GM18519 (cell line): ENCODE measurements around the gene NEK1.

Experiments used
- ATAC-seq: cut with Tn5 transposase; IDR thresholded peaks from one replicate; pipeline ENCODE4 v1.9.1; 2021; ENCODE audit warnings: mild to moderate bottlenecking, moderate library complexity; ENCODE audit not compliant: unreplicated experiment, low FRiP score

NEK1 gene

DNA sequence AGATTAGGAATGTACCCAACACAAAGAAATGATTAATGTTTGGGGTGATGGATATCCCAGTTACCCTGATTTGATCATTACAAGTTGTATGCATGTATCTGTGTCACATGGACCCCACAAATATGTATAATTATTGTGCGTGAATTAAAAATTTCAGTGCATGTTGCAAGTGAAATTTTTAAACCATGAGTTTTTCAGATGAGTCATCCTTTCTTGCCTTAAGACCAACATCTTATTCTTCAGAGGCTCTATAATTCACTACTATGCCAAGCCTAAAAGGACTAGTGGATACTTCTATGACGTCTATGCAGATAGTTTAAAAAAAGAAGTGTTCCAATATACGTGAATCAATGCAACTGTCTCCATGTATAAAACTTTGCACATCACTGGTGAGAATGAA is 228.7 kb downstream of the NEK1 start:
- ATAC-seq = no peak

DNA sequence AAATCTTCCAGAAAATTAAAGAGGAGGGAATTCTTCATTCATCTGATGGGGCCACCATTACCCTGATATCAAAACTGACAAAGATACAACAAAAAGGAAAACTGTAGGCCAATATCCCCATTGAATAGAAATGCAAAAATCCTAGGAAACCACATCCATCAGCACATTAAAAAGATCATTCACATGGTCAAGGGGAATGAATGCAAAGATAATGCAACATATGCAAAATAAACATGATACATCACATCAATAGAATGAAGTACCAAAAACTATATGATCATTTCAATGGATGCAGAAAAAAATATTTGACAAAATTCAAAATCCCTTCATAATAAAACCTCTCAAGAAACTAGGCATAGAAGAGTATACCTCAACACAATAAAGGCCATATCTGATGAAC is 232.7 kb downstream of the NEK1 start:
- no peak for ATAC-seq

DNA sequence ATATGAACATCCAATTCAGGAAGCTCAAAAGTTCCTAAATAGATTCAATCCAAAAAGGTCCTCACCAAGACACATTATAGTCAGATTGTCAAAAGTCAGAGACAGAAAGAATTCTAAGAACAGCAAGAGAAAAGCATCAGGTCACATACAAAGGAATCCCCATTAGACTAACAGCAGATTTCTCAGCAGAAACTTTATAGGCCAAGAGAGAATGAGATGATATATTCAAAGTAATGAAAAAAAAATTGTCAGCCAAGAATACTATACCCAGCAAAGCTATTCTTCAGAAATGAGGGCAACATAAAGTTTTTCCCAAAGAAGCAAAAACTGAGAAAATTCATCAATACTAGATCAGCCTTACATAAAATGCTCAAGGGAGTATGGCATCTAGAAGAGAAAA is 235.0 kb downstream of the NEK1 start:
- ATAC-seq = no peak

DNA sequence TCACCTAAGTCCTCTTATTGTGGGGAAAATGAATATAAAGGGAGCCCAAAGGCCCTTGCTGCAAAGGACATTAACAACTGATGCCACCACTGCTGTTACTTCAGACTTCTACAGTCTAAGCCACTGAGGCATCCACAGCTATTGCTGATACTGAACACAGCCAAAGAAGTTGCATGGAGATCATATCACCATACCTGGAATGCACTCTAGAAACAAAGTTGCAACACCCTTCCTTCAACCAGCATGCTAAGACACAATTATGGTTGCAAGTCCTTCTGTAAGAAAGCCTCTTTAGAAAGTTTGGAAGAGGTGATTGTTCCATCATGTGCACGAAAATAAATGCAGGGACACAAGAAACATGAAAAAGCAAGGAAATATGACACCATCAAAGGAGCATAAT is 236.0 kb downstream of the NEK1 start:
- no peak for ATAC-seq

DNA sequence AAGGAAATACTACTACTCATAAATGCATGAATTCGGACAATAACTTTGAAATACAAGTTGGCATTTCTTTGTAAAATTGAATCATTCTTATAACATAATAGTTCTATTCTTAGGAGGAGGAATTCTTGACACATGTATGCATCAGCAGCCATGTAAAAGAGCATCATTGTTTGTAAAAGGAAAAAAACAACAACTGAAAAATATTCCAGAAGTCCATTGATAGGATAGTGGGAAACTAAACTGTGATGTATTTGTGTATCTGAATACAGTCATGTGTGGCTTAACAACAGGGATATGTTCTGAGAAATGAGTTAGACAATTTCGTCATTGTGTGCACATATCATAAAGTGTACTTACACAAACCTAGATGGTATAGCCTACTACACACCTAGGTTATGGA is 239.6 kb downstream of the NEK1 start:
- ATAC-seq = no peak

DNA sequence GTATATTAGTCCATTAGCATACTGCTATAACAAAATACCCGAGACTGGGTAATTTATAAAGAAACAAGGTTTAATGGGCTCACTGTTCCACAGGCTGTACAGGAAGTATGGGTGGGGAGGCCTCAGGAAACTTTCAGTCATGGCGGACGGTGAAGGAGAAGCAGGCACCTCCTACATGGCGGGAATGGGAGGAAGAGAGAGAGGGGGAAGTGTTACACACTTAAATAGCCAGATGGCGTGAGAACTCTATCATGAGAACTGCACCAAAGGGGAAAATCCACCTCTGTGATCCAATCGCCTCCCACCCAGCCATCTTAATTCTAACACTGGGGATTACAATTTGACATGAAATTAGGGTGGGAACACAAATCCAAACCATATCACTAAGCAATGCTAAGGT is 242.7 kb downstream of the NEK1 start:
- no peak for ATAC-seq

DNA sequence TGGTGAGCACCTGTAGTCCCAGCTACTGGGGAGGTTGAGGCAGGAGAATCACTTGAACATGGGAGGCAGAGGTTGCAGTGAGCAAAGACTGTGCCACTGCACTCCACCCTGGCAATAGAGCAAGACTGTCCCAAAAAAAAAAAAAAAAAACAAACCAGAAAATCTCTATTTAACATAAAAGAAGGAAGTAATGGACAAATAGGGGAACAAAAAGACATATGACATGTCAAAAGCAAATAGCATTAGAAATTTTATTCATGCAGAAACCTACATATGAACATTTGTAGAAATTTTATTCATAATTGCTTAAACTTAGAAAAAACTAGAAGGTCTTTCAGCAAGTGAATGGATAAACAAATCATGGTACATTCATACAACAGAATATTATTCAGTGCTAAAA is 244.6 kb downstream of the NEK1 start:
- no peak for ATAC-seq

DNA sequence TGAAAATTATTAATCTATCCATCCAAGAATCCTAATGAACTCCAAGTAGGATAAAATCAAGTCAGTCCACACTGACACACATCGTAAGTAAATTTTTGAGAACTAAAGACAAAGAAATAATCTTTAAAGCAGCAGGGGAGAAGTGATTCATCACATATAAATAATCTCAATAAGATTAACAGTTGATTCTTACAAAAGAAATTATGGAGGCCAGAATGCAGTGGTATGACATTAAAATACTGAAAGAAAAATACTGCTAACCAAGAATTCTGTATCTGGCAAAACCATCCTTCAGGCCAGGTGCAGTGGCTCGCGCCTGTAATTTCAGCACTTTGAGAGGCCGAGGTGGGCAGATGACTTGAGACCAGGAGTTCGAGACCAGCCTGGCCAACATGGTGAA is 245.6 kb downstream of the NEK1 start:
- ATAC-seq = no peak

DNA sequence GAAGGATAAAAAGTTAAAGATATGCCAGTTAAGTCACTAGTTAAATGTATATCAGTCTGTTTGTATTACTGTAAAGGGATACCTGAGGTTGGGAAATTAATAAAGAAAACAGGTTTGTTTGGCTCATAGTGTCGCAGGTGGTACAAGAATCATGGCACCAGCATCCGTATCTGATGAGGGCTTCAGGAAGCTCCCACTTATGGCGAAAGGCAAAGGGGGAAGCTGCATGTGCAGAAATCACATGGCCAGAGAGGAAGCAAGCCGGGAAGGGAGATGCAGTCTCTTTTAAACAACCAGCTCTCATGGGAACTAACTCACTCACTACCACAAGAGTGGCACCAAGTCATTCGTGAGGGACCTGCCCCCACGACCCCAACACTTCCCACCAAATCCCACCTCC is 249.8 kb downstream of the NEK1 start:
- no peak for ATAC-seq

DNA sequence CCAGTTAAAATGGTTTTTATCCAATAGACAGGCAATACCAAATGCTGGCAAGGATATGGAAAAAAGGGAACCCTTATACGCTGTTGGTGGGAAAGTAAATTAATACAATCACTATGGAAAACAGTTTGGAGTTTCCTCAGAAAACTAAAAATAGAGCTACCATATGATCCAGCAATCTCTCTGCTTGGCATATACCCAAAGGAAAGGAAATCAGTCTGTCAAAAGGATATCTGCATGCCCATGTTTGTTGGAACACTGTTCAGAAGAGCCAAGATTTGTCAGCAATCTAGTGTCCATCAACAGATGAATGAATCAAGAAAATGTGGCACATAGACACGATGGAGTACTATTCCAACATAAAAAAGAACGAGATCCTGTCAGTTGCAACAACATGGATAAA is 250.6 kb downstream of the NEK1 start:
- ATAC-seq = no peak

DNA sequence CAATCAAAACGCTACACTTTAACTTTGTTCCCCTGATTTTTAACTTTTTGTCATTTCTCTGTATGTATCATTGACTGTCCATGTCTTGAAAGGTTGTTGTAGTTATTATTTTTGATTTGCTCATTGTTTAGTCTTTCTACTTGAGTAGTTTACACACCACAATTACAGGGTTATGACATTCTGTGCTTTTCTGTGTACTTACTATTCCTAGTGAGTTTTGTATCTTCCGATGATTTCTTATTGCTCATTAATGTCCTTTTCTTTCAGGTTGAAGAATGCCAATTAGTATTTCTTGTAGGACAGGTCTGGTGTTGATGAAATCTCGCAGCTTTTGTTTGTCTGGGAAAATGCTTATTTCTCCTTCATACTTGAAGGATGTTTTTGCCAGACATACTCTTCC is 252.4 kb downstream of the NEK1 start:
- no peak for ATAC-seq

DNA sequence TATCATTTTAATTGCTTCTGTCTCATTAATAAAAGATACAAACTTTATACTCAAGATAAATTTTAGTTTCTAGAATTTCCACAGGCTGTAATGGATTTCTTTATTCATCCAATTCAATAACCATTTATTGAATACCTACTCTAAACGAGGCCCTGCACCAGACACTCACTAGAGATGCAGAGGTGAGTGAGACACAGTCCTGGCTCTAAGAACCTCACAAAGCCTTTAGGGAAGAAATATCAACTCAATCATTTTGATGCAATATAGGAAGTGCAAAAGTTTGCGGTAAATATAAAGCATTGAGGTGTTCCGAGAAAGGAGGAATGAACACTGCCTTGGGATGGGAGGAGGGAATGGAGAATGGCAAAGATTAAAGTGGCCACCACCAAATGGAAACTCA is 260.0 kb downstream of the NEK1 start:
- ATAC-seq = no peak

DNA sequence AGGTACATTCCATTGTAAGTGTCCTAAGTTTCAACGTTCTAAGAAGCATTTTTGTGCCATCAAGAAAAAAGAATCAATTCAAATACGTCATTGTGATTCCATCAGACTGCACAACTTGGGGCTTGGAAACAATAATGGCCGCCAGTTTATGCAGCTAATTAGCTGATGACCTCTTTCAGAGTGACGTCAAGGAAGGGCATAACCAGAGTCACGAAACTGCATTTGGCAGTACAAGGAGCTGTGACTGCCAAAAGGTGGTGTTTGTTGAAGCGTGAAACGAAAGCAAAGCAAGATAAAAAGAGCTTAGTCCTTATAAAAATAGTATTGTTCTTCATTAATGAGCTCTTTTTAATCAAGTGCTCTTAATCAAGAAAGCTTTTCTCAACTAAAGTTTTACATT is 260.5 kb downstream of the NEK1 start:
- ATAC-seq = no peak

DNA sequence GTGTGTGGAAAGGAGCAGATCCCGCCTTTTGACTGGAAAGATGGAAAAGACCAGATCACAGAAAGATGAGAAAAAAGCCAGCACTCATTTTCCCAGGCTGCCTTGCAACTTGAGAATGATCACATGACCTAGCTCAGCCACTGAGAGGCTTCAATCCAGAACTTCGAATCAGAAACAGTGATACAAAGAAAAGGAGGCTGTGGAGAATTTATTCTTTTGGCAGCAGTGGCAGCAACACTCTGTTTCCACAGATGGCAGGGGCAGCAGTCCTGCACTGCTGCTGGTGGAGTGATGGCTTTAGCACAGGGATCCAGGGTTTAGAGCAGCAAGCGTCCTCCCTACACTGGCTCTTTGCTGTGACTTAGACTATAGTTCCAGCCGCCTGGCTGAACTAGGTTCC is 263.8 kb downstream of the NEK1 start:
- ATAC-seq = no peak

DNA sequence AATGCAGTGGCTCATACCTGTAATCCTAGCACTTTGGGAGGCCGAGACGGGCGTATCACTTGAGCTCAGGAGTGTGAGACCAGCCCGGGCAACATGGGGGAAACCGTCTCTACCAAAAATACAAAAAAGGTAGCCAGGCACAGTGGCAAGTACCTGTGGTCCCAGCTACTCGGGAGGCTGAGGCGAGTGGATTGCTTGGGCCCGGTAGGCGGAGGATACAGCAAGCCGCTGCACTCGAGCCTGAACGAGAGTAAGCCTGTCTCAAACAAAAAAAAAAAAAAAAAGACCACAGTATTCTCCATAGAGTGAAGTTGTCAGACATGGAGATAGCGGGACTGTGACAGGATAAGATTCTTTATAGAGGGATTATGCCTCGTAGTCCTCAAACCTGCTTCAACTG is 265.5 kb downstream of the NEK1 start:
- no peak for ATAC-seq

DNA sequence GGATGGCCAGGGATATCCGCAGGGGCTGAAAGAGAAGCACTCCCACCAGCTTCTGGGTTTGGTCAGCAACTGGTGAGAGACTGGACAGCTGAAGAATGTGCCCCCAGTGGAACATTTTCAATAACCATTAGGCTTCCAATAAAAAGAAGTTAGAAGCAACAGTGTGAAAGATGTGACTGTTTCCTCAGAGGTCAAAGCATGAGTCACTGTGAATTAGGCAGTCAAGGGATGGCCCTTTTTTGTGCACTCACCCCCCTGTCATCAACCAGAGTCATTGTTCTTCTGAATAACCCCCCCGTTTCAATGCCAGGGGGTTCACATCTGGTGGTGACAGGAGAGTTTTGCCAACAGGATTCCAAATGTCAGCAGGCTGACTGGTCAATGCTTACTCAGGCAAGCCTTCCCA is 267.1 kb downstream of the NEK1 start:
- no peak for ATAC-seq
